ENCODE data around the gene NDUFAF8. TPM values are rescaled to one million over a fixed set of nuclear protein-coding genes. Genes with fewer than 3 reads are reported as not detected.

Gene NDUFAF8
- total and polyA plus RNA-seq, 10 of the 15 experiments (the other 5 are each of a cell fraction or from before 2014, with no cell fraction given): 22.0 to 307 (median 106) TPM

GRCh38 chr17:81239714-81240555, 817 bp downstream of the NDUFAF8 start (continued):
- TF ChIP-seq ZBED1 (IDR thresholded peaks at IDR 0.05; ENCODE audit: borderline replicate concordance): no peak
- no peak for TF ChIP-seq RUNX3 (IDR thresholded peaks at IDR 0.05; ENCODE audit: low read length)
- TF ChIP-seq MLLT1 (IDR thresholded peaks at IDR 0.05): 0 out of 2 replicates have a peak, but pooled peaks have one; percentile 21
- TF ChIP-seq YY1 (IDR thresholded peaks at IDR 0.05; ENCODE audit: low read depth, low read length): no peak
- peak; percentile 19; the same call in 1 of the 2 replicates for TF ChIP-seq RAD51 (IDR thresholded peaks at IDR 0.05)
- no peak for TF ChIP-seq SPI1 (IDR thresholded peaks at IDR 0.05; ENCODE audit: borderline replicate concordance, insufficient read depth, low read depth, low read length)
- no peak for TF ChIP-seq IRF4 (IDR thresholded peaks at IDR 0.05; ENCODE audit: low read depth, low read length)
- peak; percentile 4; the same call in 1 of the 2 replicates for TF ChIP-seq PML (IDR thresholded peaks at IDR 0.05; ENCODE audit: low read length)
- TF ChIP-seq CREB1 (IDR thresholded peaks at IDR 0.05; ENCODE audit: low read depth): no peak
- no peak for TF ChIP-seq CUX1 (IDR thresholded peaks at IDR 0.05; ENCODE audit: insufficient replicate concordance, low read depth, low read length)
- peak; percentile 71; the same call in 1 of the 2 replicates for TF ChIP-seq POLR2AphosphoS5 (IDR thresholded peaks at IDR 0.05; ENCODE audit: low read length)
- TF ChIP-seq RB1 (IDR thresholded peaks at IDR 0.05; ENCODE audit: borderline replicate concordance): no peak
- no peak for TF ChIP-seq ZBTB4 (CRISPR knock-in tag; IDR thresholded peaks at IDR 0.05)
- peak; percentile 15 for TF ChIP-seq USF2 (IDR thresholded peaks at IDR 0.05; ENCODE audit: borderline replicate concordance, low read depth, low read length)
- peak; percentile 19 for TF ChIP-seq BCL3 (IDR thresholded peaks at IDR 0.05; ENCODE audit: borderline replicate concordance, insufficient read depth, low read depth, low read length, poor library complexity, severe bottlenecking)
- no peak for TF ChIP-seq STAT3 (IDR thresholded peaks at IDR 0.05; ENCODE audit: low read depth, low read length)
- no peak for TF ChIP-seq FOS (IDR thresholded peaks at IDR 0.05; ENCODE audit: borderline replicate concordance, extremely low read depth, insufficient read length)

All from GM12878 (cell line).